VCaP (cell line): ENCODE results near the gene METTL16.

Source experiments
- H3K27ac ChIP-seq: fragments of 450-650 bp; 2 replicates; pipeline ENCODE4 v1.5.1; 2017
- CTCF ChIP-seq: fragments of 450-650 bp; conservative IDR thresholded peaks from 2 replicates; pipeline ENCODE4 v1.5.1; 2017; ENCODE audit warnings: mild to moderate bottlenecking, moderate library complexity

The METTL16 gene

DNA sequence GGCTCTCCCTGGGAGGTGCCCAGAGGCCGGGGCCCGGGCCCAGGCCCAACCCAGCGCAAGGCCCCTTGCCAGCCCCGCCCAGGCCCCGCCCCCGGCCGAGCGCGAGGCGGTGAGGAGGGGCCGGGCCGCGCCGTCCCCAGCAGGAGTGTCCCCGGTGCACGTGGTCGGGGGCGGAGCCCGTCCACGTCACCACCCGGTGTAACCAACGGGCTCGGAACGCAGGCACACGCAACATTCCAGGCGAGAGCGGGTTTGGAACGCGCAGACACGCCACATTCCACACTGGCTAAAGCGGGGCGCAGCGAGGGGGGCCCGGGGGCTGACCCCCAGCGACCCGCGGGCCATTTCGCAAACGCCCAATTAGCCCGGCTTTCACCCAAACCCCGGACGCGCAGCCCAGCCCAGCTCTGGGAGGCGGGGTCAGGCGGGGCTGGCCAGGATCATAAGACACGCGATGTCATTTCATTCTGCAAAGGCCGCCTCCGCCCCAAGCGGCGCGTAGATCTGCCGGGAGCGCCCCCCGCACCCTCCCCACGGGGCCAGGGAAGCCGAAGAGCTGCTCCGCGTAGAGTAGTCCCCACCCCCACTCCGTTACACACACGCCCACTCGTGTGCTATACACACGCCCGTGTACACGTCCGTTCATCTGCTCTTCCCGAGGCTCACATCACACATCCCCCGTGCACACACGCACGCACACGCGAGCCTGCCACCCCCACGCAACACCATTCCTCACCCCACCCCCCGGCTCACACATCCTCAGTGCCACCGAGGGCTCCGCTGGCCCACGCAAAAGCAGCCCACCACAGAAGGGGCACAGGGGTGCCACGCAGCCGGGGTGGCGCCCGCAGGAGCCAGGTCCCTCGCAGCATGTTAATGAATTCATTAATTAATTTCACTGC is 111.9 kb downstream of the METTL16 start:
- TF ChIP-seq CTCF, result no peak
- peak overlapping the region; percentile 95 for H3K27ac ChIP-seq

DNA sequence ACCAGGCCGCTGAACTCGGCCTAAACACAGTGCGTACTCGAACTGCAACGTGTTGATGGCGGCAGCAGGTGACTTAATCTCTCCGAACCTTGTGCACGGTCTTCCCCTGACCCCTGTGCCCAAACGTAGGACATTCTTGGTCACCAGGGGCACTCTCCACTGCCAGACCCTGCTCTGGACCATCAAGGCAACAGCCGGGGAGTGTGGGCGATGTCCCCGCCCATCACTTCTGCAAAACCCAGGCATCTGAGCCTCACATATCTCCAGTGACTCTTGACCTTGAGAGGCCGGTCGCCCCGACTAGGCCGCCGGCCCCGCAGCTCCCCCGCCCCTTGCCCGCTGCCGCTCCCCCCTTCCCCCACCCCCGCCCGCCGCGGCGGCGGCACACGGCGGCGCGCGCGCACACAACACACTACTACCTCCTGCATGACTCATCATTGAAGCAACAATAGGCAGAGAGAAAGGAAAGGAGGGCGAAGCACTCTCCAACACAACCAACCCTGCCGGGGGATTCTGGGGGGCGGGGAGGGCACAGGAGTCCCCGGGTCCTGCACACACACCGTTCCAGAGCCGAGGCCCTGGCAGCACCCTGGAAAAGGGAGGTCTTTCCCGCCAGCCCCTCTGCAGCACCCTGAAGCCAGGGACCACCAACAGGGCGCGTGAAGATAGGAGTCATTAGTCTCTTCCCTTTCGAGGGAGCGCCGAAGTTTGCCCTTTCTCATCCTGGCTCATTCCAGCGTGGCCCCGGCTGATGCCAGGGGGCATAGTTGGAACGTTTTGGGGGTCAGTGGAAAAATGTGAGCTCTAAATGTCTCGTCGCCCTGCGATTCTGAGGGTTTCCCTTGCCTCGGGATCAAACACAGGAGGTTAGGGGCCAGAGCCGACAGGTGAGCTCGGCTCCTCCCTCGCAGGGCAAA is 112.8 kb downstream of the METTL16 start:
- no peak for TF ChIP-seq CTCF
- peak overlapping the region; percentile 95 for H3K27ac ChIP-seq

GRCh38 chr17:2398182-2398581 is 113.5 kb downstream of the METTL16 start:
- H3K27ac ChIP-seq, result peak overlapping the region; percentile 95
- no peak for TF ChIP-seq CTCF

- no peak for TF ChIP-seq CTCF
- H3K27ac ChIP-seq, result peak overlapping the region; percentile 95
These were observed 114.2 kb downstream of the METTL16 start for GRCh38 chr17:2397247-2398171.

DNA sequence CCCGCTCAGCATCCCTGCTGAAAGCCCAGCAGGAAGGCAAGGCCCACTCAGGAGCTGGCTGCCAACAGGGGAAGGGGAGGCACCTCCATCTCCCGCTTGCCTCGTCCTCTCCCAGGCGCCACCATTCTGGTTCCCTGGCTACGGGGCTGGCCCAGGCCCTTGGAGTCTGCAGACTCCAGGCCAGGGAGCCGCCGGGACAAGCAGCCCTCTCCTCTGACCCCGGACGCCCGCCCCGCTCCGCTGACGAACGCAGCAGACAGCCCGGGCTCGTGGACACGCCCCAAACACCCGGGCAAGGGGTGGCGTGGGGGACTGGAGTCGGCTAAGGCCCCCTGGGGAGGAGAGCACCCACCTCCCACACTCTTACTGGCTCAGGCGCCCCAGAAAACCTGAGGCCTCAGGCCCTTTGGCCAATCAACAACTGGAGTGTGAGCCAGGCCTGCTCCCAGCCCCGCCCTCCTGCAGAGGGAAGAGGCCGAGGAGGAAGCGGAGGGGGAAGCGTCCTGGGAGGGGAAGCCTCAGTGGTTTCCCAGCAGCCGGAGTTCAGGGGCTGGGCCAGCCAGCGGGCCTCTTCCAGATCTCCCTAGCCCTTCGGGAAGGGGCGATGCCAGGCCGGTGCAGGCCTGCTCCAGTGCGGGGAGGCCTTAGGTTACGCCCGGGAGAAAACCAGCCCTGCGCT is 115.0 kb downstream of the METTL16 start:
- no peak for TF ChIP-seq CTCF
- peak overlapping the region; percentile 95 for H3K27ac ChIP-seq

GRCh38 chr17:2396192-2396567 is 115.5 kb downstream of the METTL16 start:
- TF ChIP-seq CTCF, result peak; percentile 13; the same call in 1 of the 2 replicates
- peak overlapping the region; percentile 95 for H3K27ac ChIP-seq
